ENCODE data around the gene WSCD2.
"Not testable (repeated sequence)": the region's sequence is repeated elsewhere in the genome, so short reads cannot be mapped to it uniquely, and the experiment has no call there.

Gene WSCD2

DNA sequence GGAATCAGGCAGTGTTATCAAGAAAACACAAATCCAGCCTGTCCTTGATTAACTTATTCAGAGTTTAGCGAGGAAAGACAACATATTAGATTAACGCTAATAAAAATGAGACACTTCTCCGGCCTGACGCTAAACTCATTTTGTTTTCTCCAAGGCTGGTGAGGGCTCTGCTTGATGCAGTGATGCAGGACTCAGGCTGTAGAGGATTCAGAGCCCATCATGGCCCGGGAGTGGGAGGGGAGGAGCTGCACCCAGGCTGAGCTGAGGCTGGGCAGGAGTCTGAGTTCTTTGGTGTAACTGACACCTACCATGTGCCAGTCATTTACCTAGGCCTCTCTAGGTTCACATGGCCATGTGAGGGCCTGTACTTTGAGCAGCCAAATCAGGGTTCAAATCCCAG is 70.0 kb downstream of the WSCD2 start:
- no peak for DNase-seq

DNA sequence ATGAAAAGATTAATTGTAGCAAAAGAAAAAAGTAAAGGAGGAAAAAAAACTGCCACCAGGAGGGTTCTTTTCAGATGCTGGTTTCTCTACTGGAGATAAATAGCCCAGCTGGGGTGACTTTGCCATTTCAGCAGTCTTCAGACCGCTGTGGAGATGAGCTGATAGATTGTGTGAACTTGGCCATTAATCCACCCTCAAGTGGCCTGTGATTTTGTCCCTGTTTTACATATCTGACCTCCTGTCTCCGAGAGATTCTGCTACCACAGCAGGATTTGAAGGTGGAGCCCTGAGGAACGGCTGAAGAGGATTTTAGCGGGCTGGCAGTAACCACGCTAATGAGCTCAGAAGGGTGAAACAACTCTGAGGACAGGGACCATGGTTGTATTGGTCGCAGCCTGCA is 72.7 kb downstream of the WSCD2 start:
- DNase-seq = no peak

DNA sequence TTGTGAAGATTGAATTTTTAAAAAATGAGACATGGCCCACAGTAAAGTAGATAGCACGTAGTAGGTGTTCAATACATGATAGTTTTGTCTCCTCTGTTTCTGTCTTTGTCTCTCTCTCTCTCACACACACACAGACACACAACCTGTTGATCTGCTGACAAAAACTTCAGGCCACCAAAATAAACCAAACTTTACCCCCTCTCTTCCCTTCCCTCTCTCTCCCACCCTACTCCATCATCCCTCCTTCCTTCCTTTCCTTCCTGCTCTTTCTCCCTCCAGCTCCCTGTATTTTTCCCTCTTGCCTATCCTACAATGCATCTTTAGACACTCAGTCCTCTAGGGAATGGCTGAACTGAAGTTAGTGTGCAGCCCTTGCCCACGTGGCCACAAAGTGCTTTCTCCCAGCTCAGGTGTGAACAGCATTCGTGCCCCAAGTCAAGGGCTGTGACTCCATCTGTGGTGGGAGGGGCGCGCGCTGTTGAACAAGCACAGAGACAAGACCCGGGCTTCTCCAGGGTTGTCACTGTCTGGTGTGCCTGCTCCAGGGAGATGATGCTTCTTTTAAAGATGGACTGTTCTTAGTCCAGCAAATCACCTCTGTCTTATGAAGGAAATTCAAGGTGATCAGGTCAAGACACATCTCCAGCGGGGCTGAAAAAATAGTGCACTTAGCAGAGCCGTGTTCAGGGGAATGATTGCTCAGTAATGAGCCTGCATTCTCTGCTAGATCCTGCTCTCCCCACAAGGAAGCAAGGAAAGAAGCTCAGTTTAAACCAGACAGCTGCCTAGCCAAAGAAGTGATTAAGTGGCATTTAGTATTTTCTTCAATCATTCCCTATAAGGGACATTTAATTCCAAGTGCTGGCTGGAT is 75.3 kb downstream of the WSCD2 start:
- no peak for DNase-seq

DNA sequence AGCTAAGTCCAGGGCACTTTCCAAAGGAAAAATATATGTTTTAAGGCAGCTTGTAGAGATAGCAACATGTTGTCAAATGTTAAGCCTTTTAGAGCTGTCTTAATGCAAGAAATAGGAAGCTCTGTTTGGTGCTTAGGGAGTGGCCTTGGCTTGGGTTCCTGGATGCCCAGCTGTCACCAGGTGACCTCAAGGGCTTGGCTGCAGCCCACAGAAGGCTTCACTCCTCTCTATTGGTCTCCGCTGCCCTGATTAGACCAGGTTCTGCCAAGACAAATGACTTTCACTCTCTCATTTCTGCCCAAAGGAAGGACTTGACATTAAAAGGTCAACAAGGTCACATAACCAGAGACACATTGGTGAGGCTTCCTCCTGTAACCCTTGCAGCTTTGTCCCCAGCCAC is 76.8 kb downstream of the WSCD2 start:
- DNase-seq = no peak

DNA sequence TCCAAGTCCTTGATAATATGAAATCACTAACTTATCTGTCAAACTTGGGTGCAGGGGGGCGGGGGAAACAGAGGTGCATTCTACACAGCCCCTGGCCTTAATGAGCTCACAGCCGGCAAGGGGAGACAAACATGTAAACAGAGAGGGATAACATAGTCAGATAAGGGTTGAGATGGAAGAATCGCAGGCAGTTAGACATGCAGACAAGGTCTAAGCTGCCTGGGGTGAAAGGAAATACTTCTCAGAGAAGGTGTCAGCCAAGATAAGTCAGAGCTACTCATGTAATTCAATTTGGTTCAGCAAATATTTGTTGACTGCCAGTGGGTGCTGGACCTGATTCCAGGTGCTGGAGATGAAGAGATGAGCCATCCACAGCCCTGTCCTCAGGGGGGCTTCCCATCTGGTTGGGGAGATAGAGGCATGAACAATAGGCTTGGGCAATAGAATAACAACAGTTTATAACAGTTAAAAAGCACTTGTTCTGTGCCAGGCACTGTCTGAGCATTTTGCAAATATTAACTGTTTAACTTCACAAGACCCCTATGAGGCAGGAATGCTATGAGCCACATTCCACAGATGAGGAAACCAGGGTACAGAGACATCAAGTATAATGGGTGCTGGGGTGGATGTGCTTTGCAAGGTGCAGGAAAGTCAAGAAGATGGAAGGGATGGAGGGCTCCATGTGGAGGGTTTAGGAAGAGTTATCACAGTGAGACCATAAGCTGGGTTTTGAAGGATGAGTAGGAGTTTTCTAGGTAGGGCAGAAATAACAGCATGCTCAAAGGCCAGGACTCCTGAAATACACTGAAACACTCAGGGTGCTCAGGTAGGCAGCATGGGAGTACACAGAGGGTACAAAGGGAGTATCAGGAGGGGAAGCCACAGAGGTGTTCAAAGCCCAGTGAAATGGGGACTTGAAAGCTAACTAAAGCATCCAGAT is 79.0 kb downstream of the WSCD2 start:
- no peak for DNase-seq

DNA sequence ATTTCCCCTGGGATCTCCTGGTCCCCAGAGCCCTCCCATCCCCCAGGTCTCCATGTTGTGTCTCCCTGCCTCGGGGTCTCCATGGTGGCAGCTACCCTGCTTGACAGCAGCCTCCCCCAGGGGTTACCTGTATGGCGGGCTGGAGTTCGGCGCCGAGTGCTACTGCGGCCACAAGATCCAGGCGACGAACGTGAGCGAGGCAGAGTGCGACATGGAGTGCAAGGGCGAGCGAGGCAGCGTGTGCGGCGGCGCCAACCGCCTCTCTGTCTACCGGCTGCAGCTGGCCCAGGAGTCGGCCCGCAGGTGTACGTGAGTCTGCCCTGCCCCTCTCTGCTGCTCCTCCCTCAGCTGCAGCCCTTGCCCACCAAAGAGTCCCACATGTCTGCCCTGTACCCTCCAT is 80.9 kb downstream of the WSCD2 start:
- DNase-seq = no peak

DNA sequence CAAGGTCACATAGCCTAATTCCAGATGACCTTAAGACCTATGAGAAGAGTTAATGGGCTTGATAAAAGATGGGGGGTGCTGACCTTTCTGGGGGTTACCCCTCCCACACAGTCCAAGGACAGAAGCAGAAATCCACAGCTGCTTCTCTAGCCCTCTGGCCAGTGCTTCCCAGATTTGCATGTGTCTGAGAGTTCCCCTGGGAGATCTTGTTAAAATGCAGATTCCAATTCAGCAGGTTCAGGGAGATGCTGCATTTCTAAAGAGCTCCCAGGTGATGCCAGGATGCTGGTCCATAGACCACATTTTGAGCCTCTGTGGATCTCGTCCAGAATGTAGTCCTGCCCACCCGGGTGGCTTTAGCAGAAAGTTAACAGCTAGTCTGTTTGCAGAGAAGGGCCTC is 82.1 kb downstream of the WSCD2 start:
- no peak for DNase-seq

DNA sequence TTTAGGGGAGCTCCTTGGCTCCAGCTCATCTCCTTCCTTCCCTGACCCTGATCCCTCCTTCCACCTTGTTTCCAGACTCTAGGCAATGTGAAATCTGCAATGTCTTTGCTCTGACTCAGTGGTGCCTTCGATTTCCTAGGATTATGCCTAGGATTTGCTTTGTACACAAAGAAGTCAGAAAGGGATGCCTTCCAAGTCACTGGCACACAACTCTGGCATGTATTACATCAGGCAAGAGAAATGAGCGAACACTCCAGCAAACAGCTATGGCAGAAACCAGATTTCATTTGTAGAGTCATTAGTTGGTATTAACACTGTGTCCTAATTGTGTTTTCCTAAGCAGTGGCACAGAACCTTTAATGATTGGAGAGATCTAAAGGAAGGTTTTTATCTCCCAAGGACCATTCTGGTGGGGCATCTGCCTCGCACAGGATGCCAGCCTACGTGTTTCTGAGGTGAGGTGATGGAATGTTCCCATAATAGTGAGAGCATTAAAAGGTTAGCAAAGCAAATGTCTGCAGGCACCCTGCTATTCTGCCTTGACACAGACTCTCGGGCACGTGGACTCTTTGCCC is 84.9 kb downstream of the WSCD2 start:
- no peak for DNase-seq

DNA sequence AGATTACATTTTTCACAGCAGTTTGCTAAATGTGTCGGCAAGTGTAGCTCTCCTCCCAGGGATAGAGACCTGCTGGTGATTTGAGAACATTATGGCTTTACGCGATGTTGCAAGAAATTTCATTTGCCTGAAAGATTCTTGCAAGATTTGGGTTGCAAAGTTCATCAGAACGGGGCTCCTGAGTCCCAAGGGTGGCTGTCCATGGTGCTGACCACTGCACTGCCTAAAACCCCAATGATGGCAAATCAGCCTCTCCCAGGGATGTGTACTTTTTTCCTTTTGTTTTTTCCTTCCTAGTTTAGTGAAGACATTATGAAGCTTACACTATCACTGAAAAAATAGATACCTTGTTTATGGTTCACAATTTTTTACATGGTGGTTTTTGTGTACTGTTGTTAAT is 85.4 kb downstream of the WSCD2 start:
- no peak for DNase-seq

DNA sequence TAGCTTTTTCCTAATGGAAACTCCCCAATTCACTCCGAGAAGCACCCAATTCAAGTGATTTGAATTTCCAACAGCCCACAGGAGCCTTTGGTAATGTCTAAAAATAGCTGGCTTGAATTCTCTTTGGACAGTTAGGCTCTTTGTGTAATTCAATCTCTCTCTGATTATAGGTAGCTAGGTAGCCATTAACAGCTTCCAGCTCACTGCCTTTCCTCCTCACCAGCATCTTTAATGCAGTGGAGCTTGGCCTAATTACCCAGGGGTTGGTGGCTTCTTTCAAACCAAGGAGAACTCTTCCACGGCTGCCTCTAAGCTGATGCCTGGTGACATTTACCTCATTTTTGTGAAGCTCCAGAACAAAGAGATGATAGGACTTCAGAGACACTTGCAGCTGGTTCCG is 86.4 kb downstream of the WSCD2 start:
- DNase-seq = no peak

DNA sequence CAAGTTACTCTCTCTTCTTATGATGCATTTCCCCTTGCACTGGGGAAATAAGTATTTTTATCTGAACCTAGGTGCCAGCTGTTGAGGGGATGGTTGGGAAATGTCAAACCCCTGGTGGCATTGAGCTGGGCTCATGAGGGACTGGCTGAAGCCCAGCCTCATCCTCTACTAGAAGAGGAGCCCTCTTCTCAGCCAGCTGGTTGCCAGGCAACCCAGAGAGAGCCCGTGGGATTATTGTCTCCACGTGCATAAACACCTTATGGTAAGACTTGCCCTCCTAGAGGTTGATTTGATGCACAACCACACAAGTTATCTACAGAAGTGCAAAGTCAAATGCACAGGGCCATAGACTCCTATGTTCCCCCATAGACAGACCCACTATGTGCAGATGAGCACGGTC is 89.8 kb downstream of the WSCD2 start:
- no peak for DNase-seq

DNA sequence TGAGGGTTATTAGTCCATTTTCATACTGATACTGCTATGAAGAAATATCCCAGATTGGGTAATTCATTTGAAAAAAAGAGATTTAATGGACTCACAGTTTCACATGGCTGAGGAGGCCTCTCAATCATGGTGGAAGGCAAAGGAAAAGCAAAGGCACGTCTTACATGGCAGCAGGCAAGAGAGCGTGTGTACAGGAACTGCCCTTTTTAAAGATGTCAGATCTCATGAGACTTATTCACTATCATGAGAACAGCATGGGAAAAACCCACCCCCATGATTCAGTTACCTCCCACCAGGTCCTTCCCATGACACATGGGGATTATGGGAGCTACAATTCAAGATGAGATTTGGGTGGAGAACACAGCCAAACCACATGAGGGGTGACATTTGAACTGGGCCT is 96.0 kb downstream of the WSCD2 start:
- not testable (repeated sequence) for DNase-seq

DNA sequence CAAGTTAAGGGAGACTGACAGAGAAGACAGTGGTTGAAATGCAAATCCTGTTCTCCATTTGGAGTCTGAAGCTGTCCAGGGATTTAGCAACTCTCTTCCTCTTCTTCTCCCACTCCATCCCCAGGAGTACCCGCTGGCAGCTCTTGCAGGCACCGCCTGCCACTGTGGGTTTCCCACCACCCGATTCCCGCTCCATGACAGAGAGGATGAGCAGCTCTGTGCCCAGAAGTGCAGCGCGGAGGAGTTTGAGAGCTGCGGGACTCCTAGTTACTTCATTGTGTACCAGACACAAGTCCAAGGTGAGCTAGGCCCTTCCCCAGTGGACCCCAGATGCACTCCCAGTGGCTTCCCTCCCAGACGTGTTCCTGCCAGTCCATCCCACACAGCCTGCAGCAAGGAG is 97.8 kb downstream of the WSCD2 start:
- DNase-seq = no peak

DNA sequence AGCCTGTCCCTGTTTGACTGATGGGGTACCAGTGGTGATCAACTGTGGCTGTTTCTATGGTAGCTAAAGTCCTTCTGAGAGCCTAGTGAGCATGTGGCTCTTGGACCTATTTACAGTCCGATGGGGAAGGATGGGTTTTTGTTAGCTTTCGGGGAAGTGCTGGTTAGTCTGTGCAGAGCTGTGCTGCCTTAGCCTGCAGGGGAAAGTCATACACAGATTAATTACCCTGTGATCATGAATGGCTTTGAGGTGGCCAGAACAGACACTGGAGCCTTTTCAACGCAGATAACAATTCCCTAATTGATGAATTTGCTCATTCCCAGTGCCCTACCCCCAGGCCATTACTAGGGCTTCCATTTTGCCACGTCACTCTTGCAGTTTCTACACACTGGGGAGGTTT is 99.7 kb downstream of the WSCD2 start:
- no peak for DNase-seq

DNA sequence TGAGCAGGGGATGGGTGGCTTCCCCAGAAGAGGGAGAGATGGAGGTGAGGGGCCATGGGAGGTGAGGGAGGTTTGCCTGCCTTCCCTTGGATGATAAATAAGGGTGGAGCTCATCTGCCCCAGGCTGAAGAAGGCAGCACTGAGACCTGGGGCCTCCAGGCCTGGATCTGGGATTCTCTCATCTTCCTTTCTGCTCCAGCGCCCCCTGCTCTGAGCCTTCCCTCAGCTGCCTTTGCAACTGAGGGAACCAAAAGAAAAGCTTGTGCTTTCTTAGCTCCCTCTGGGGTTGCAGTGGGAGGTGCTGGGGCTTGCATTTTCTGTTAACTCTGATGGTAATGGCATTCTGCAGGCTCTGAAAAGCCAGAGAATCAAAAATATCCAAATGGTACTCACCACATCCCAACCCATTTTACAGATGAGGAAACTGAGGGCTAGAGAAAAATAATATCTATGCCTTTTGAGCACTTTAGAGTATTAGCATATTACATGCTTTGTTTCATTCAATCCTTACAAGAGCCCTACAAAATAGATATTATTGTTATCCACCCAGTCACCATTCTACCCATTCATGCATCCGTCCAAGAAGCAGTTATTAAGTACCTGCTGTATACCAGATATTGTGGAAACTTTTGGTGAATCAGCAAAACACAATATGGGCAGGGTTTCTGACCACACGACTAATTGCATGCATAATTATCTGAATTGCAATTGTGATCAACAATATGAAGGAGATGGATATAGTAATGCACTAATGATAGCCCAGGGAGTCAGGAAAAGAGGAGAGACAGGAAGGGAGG is 102.2 kb downstream of the WSCD2 start:
- no peak for DNase-seq

DNA sequence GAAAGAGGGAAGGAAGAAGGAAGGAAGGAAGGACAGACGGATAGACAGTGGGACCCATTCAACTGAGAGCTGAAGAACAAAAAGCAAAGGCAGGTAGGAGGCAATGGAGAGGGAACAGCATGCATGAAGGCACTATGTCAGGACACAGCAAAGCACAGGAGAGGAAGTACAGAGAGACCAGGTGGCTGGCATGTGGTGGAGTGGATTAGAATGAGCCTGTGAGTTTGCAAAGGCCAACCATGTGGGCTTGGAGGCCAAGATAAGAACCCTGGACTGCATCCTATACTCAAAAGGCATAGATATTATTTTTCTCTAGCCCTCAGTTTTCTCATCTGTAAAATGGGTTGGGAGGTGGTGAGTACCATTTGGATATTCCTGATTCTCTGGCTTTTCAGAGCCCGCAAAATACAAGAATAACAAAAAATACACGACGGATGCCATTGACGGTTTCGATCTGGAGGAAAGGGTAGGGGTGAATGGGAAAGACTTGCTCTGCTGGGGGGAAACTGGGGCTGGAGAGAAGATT is 102.9 kb downstream of the WSCD2 start:
- no peak for DNase-seq

DNA sequence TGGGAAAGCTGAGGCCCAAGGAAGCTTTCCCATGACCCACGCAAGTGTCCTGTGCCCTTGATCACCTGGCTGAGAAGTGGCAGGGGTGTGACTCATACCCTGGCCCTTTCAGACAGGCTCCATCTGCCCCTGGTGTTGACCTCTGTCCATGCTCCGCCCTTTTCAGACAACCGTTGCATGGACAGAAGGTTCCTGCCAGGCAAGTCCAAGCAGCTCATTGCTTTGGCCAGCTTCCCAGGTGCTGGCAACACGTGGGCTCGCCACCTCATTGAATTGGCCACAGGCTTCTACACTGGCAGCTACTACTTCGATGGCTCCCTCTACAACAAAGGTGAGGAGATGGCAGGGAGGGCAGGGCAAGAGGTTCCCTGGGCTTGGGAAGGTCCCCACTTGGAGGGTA is 103.5 kb downstream of the WSCD2 start:
- no peak for DNase-seq

DNA sequence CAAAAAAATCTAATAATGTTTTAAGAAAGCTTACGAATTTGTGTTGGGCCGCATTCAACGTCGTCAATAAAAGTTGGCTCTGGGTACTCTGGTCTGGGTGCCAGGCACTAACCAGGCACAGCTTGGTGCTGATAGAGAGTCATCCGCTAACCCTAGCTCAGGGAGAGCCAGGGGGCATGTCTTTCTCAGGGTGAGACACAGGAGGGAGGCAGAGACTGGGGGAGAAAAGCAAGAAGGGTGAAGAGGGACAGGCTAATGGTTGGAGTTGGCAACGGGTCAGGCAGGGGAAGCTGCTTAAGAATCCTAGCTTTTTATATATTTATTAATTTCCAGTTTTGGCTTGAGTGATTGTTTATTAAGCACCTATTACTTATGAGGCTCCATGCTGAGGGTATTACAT is 105.1 kb downstream of the WSCD2 start:
- no peak for DNase-seq

DNA sequence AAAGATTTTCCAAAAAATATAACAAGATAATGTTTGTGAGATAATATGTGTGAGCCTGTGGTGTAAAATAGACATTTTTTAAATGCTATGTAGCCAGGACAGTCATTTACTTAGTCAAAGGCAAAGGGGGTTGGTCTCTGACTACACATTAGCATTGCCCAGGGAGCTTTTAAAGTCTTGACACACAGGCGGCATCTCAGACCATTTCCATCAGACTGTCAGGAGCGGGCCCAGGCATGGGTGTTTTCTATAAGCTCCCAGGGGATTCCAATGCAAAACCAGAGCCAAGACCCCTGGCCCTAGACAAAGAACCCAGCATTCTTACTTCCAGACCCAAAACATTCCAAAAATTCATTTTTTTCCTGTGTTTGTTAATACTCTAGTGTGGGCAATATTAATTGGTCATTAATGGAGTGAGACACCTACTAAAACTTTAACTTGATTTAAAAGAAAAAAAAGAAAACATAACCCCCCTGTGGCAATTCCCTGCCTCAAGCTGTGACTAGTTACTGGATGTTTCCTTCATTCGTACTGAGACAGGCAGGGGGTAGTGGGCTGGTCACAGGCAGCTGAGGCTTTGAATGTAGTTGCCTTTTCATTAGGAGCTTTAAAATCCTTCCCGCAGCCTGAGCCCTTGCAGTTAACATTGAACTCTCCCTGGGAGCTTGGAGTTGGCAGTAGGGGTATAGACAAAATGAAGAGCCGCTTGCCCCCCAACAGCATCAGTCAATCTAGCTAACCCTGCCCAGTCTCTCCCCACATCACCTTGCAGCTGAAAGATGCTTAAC is 106.3 kb downstream of the WSCD2 start:
- no peak for DNase-seq

DNA sequence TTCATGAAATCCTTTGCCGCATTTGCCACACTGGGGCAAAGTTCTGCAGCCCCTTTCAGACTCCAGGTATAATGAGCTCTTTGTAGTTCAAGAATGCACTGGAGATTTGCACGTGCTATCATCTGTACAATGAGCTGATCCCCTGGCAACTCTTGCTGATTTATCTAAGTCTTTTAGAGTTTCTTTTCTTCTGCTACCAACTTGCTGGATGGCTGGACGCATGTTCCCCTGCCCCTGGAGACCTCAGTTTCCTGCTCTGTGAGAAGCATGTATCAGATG is 106.8 kb downstream of the WSCD2 start:
- DNase-seq = no peak

DNA sequence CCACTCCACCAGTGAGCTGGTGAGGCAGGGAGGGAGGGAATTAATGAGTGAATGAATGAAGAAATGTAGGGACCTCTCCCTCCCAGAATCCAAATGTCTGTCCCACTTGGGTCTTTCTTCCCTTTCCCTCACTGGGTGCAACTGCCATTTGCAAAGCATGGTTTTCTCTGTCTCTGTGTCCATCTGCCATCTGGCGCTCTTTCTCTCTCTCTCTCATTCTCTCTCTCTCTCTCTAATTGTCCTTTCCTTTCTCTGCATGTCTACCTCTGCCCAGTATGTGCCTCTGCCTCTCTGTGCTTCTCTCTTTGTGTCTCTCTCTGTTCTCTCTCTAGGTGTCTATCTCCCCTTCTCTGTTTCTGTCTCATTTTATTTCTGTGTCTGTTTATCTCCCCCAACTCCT is 107.3 kb downstream of the WSCD2 start:
- DNase-seq = no peak

DNA sequence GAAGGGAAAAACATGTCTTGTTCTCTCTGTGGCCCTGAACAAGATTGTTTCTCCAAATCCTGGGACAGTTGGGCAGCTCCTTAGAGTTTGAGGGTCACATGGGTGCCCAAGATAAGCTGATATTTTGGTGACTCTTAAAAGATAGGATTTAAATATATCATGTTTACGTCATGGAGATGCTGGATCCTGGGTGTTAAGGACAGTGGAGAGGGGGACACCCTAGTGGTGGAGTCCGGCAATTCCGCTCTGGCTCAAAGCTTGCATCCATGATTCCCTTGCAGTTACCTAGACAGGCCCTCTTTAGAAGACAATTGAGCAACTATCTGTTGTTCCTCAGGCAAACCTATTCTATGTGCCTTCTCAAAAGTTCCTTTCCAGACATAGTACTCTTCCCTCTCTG is 108.2 kb downstream of the WSCD2 start:
- no peak for DNase-seq
